Cardiac muscle cell (in vitro differentiated cells and primary cell): ENCODE results near the gene CFAP161. TPM values are rescaled to one million over a fixed set of nuclear protein-coding genes. Genes with fewer than 3 reads are reported as not detected.
A peak's percentile ranks its signal among the peaks of the same experiment; 100 is the strongest.

Experiments used
- DNase-seq, 2 donors: peaks; one replicate each; pipeline versions ENCODE4 v3.0.0 to v3.0.0-alpha.2; 2010 to 2017; ENCODE audit warnings: low read depth in 1 of 2, low spot score in 1 of 2
- H3K27ac ChIP-seq: fragments of 200-600 bp; sonication (generic); 2 replicates; pipeline ENCODE4 v1.5.1; 2016
- H3K27me3 ChIP-seq: fragments of 200-600 bp; sonication (generic); 2 replicates; pipeline ENCODE4 v1.6.0; 2016; ENCODE audit warnings: control low read depth
- H3K36me3 ChIP-seq: fragments of 200-600 bp; sonication (generic); 2 replicates; pipeline ENCODE4 v1.5.1; 2016; ENCODE audit warnings: control low read depth
- H3K4me1 ChIP-seq: fragments of 200-600 bp; sonication (generic); 2 replicates; pipeline ENCODE4 v1.8.1; 2017; ENCODE audit warnings: low read depth, mild to moderate bottlenecking, mixed run types
- H3K4me3 ChIP-seq: fragments of 200-600 bp; sonication (generic); 2 replicates; pipeline ENCODE4 v1.5.1; 2016; ENCODE audit warnings: mild to moderate bottlenecking
- H3K9me3 ChIP-seq: fragments of 200-600 bp; sonication (generic); 2 replicates; pipeline ENCODE4 v1.5.1; 2017; ENCODE audit warnings: low read depth, mild to moderate bottlenecking, control low read depth
- polyA plus RNA-seq: library from polyadenylated mRNA; unstranded; fragments of >200 nt; fragmentation: Nextera tagmentation; extraction: Ambion mirVana; gene quantifications from 2 replicates; pipeline ENCODE4 v1.2.1, GENCODE V29; 2016
- total RNA-seq: library from RNA; depleted of rRNA; stranded (reverse); fragments of >200 nt; gene quantifications from 2 replicates; pipeline ENCODE4 v1.2.3, GENCODE V29; 2016
- TF ChIP-seq, protein P1 (sequence below): IDR thresholded peaks from 2 replicates; pipeline ENCODE4 v1.5.1; 2012; ENCODE audit warnings: low read depth, mild to moderate bottlenecking, low read length

Gene CFAP161
- total and polyA plus RNA-seq, 2 experiments from 2014 or later: not detected

DNA sequence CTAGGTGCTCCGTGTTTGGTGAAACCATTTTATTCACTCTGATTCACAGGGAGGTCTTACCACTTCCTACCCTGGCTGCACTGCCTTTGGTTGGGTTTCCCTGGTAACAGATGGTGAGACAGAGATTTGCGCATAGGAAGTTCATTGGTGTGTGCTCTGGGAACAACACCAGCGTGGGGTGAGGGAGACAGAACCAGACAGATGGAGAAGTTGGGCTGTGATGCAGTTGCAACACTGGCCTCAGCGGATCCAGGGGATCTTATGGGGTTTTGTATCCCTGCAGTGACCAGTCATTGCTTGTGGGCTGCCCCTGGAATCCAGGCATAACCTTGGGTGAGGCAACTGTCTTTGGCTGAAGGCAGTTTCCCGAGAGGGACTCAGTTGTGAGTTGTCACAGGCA, 50.1 kb downstream of the CFAP161 start:
- no peak overlapping the region for H3K4me3 ChIP-seq
- no peaks in the 10 kb centered on the region for H3K36me3 ChIP-seq
- H3K4me1 ChIP-seq: no peaks in the 10 kb centered on the region
- H3K9me3 ChIP-seq: no peaks in the 10 kb centered on the region
- TF ChIP-seq, protein P1, sequence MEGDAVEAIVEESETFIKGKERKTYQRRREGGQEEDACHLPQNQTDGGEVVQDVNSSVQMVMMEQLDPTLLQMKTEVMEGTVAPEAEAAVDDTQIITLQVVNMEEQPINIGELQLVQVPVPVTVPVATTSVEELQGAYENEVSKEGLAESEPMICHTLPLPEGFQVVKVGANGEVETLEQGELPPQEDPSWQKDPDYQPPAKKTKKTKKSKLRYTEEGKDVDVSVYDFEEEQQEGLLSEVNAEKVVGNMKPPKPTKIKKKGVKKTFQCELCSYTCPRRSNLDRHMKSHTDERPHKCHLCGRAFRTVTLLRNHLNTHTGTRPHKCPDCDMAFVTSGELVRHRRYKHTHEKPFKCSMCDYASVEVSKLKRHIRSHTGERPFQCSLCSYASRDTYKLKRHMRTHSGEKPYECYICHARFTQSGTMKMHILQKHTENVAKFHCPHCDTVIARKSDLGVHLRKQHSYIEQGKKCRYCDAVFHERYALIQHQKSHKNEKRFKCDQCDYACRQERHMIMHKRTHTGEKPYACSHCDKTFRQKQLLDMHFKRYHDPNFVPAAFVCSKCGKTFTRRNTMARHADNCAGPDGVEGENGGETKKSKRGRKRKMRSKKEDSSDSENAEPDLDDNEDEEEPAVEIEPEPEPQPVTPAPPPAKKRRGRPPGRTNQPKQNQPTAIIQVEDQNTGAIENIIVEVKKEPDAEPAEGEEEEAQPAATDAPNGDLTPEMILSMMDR: no peak
- H3K27me3 ChIP-seq: peaks cover 16% of the 10 kb centered on the region
- H3K27ac ChIP-seq: no peak overlapping the region
- no peak for DNase-seq

DNA sequence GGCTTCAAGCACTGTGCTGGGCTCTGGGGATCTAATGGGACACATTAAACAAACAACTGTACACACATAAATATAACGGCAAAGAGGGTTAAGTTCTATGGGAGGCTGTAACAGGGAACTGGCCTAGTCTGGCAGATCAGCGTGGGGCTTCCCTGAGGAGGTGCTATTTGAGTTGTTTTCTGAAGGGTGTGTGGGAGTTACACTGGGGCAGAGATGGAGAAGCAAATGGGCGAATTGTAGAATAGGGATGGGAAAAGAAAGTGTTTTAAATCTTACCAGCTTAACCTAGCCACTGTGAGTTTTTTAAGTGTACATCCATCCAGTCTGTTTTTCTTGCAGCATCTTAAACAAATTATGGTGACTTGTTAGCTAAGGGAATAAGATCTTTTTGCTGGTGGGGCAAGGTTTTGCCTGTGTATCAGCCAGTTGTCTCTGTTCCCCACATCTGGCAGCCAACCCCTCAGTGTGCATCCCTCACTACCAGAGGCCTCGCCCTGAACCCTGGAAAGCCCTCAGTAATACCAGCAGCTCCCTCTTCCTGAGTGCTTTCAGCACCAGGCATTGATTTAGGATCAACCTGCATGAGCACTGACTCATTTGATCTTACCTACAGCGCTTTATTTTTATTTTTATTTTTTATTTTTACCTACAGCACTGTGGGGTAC, 51.7 kb downstream of the CFAP161 start:
- H3K27ac ChIP-seq: no peak overlapping the region
- peaks cover 16% of the 10 kb centered on the region for H3K27me3 ChIP-seq
- DNase-seq: no peak
- TF ChIP-seq, protein P1: no peak
- no peak overlapping the region for H3K4me3 ChIP-seq
- H3K9me3 ChIP-seq: no peaks in the 10 kb centered on the region
- no peaks in the 10 kb centered on the region for H3K4me1 ChIP-seq
- no peaks in the 10 kb centered on the region for H3K36me3 ChIP-seq

DNA sequence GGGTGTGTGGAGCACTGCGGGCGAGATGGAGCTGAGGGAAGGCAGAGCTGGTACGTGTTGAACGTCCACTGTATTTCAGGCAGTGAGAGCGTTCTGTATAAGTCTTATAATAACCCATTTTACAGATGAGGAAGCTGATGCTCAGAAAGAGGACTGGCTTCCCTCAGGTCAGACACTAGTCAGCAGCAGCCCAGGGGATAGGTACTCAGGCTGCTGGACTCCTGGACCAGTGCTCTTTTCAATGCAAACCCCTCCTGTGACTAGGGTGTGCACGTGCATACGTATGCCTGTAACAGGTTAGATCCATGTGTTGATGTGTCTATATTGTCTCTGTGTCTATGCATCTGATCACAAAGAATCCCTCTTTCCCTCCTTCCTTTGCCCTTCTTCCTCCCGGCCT, 54.3 kb downstream of the CFAP161 start:
- H3K4me1 ChIP-seq: no peaks in the 10 kb centered on the region
- no peak overlapping the region for H3K4me3 ChIP-seq
- H3K36me3 ChIP-seq: no peaks in the 10 kb centered on the region
- H3K27me3 ChIP-seq: peaks cover 5% of the 10 kb centered on the region
- TF ChIP-seq, protein P1: no peak
- no peaks in the 10 kb centered on the region for H3K9me3 ChIP-seq
- DNase-seq: no peak
- no peak overlapping the region for H3K27ac ChIP-seq

DNA sequence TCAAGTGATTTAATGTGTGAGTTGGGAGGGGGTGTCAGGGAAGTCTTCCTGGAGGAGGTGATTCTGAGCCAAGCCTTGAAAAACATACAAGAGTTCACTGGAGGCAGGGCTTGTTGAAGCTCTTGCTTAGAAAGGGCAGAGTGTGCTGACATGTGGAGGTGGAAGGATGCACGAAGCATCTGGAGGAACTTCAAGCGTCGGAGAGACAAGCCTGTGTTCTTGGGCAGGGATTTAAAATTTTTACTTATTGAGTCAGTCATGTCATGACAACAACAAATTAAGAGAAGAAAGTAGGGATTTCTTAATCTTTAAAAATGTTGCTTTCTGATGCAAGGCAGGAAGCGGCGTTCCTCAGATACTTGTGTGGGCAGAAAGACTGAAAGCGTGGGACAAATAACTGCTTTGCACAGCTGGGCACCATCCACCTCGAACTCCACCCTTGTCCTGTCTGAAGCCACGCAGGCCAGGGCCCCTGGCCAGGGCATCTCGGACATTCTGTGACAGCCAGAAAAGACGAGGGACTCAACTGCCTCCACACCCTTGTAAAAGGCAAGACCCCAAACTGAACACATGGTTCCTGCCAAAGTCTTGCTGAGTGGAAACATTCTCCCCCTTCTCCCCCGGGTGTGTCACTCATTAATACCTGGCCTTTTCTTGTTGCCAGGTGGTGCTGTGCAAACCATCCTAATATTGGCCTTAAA, 55.7 kb downstream of the CFAP161 start:
- H3K4me1 ChIP-seq: no peaks in the 10 kb centered on the region
- H3K36me3 ChIP-seq: no peaks in the 10 kb centered on the region
- peak in 1 of 2 donors; percentile 98 for DNase-seq
- no peaks in the 10 kb centered on the region for H3K27me3 ChIP-seq
- H3K4me3 ChIP-seq: no peak overlapping the region
- H3K27ac ChIP-seq: no peak overlapping the region
- no peaks in the 10 kb centered on the region for H3K9me3 ChIP-seq
- TF ChIP-seq, protein P1: no peak

DNA sequence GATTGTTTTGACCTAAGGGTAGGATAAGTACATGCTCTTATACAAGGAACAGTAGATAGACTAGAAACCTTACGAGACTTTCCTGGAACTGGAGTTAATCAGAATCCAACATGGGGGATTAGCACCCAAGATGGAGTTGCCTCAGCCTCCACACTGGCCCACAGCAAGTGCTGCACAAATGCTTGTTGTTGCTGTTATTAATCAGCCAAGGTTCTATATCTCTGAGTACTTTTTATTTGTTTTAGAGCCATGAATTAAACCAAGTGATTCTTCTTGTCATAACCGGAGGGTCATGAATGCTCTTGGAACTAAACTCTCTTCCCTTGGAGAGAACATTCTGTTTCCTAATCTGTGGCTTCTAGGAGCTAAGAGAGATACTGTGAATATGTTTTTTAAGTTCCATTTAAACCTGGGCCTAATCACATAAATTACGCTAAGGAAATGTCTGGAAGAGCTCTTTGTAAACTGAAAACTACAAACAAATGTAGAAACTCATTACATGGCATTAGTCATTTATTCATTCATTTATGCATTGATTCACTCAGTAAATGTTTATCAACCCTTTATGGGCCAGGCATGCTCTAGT, 56.9 kb downstream of the CFAP161 start:
- DNase-seq: no peak
- Histone ChIP-seq H3K9me3 (no peaks in the 10 kb centered on the region), H3K36me3 (no peaks in the 10 kb centered on the region), H3K4me3 (no peak overlapping the region), H3K27me3 (no peaks in the 10 kb centered on the region), H3K27ac (no peak overlapping the region), H3K4me1 (no peaks in the 10 kb centered on the region)
- TF ChIP-seq, protein P1: no peak
